ENCODE measurements around the gene ABTB1.

DNA sequence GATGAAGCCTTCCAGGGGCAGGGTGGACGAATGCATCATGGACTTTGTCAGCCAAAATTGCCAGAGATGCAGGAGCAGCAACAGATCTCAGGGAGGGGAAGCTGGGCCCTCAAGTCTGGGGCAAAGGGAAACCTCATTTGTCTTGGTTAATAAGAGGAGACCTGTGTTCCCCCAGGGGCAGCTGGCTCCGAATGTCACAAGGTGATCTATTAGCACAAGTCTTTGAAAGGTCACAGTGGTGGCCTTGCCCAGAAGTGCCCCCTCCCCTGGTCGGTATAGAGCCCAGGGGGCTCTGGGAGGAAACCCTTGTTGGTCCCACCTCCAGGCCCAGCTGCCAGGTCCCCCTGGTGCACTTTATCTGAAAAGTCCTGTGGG, 46.2 kb downstream of the ABTB1 start:
- TF ChIP-seq, protein P1, sequence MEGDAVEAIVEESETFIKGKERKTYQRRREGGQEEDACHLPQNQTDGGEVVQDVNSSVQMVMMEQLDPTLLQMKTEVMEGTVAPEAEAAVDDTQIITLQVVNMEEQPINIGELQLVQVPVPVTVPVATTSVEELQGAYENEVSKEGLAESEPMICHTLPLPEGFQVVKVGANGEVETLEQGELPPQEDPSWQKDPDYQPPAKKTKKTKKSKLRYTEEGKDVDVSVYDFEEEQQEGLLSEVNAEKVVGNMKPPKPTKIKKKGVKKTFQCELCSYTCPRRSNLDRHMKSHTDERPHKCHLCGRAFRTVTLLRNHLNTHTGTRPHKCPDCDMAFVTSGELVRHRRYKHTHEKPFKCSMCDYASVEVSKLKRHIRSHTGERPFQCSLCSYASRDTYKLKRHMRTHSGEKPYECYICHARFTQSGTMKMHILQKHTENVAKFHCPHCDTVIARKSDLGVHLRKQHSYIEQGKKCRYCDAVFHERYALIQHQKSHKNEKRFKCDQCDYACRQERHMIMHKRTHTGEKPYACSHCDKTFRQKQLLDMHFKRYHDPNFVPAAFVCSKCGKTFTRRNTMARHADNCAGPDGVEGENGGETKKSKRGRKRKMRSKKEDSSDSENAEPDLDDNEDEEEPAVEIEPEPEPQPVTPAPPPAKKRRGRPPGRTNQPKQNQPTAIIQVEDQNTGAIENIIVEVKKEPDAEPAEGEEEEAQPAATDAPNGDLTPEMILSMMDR (IDR thresholded peaks at IDR 0.05), result no peak
- no peak for TF ChIP-seq POLR2A (IDR thresholded peaks at IDR 0.05)

Measured in ovary (tissue), 3 donors.